Endothelial cell (in vitro differentiated cells): ENCODE results near the gene HSF2. TPM values are rescaled to one million over a fixed set of nuclear protein-coding genes. Genes with fewer than 3 reads are reported as not detected.

Experiments used
- DNase-seq: peaks from one replicate; pipeline ENCODE4 v3.0.0; 2021; ENCODE audit warnings: low spot score
- H3K27ac Mint-ChIP-seq: one replicate; pipeline ENCODE4 v1.8.0; 2021; ENCODE audit warnings: mixed read lengths, inconsistent platforms; ENCODE audit not compliant: unreplicated experiment
- H3K27me3 Mint-ChIP-seq: one replicate; pipeline ENCODE4 v1.8.0; 2021; ENCODE audit warnings: mild to moderate bottlenecking, moderate library complexity, mixed read lengths, inconsistent platforms; ENCODE audit not compliant: unreplicated experiment
- H3K36me3 Mint-ChIP-seq: one replicate; pipeline ENCODE4 v1.8.0; 2021; ENCODE audit warnings: mild to moderate bottlenecking, low read depth, mixed read lengths, inconsistent platforms; ENCODE audit not compliant: unreplicated experiment
- H3K4me1 Mint-ChIP-seq: one replicate; pipeline ENCODE4 v1.8.0; 2021; ENCODE audit warnings: mild to moderate bottlenecking, mixed read lengths, inconsistent platforms; ENCODE audit not compliant: unreplicated experiment
- H3K4me3 Mint-ChIP-seq: one replicate; pipeline ENCODE4 v1.8.0; 2021; ENCODE audit warnings: mild to moderate bottlenecking, mixed read lengths, inconsistent platforms; ENCODE audit not compliant: unreplicated experiment
- H3K9me3 Mint-ChIP-seq: one replicate; pipeline ENCODE4 v1.8.0; 2021; ENCODE audit warnings: mixed read lengths, inconsistent platforms; ENCODE audit not compliant: unreplicated experiment
- CTCF ChIP-seq: fragments of 200-600 bp; sonication (generic); IDR thresholded peaks from one replicate; pipeline ENCODE4 v1.5.0; 2021; ENCODE audit warnings: antibody characterized with exemption; ENCODE audit not compliant: unreplicated experiment
- total RNA-seq: library from RNA; stranded (reverse); fragmentation: NEBNext Ultra II Directional; extraction: Animal tissue kit (Norgen Biotek cat#: 25700); gene quantifications from one replicate; pipeline ENCODE4 v1.2.1, GENCODE V29; 2021; ENCODE audit not compliant: unreplicated experiment

The HSF2 gene
- total RNA-seq, 1 donor from 2014 or later: 13.9 TPM

- Mint-ChIP-seq H3K36me3 (no peaks in the 10 kb centered on the region), H3K9me3 (no peaks in the 10 kb centered on the region), H3K4me1 (no peaks in the 10 kb centered on the region), H3K27ac (no peak overlapping the region), H3K4me3 (no peak overlapping the region), H3K27me3 (peaks cover 3% of the 10 kb centered on the region)
- TF ChIP-seq CTCF: no peak
- DNase-seq: no peak
These were observed 35.5 kb upstream of the HSF2 start for GRCh38 chr6:122363769-122364483.

- no peaks in the 10 kb centered on the region for H3K36me3 Mint-ChIP-seq
- no peak overlapping the region for H3K27ac Mint-ChIP-seq
- TF ChIP-seq CTCF: no peak
- no peaks in the 10 kb centered on the region for H3K4me1 Mint-ChIP-seq
- peaks cover 3% of the 10 kb centered on the region for H3K27me3 Mint-ChIP-seq
- DNase-seq: no peak
- H3K4me3 Mint-ChIP-seq: no peak overlapping the region
- H3K9me3 Mint-ChIP-seq: no peaks in the 10 kb centered on the region
These were observed 33.6 kb upstream of the HSF2 start for GRCh38 chr6:122365775-122366403.

DNA sequence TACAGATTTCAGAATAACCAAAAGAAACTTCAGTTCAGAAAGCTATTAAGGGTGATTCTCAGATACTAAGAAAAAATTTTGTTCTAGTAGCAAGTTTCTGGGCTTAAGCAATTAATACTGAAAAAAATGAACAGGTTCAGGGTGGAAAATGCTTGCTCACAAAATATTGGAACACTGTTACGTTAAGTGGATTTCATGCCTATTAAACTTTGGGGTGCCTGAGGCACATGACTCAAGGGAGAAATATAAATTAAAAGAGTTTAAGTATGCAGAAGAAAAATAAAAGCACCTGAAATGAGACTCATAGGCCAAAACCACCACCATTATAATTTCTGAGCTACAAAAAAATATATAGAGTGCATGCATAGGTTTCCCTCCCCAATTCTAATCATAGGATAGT lies 32.3 kb upstream of the HSF2 start:
- Mint-ChIP-seq H3K27ac (no peak overlapping the region), H3K4me1 (no peaks in the 10 kb centered on the region), H3K9me3 (no peaks in the 10 kb centered on the region), H3K27me3 (peaks cover 3% of the 10 kb centered on the region), H3K4me3 (no peak overlapping the region), H3K36me3 (no peaks in the 10 kb centered on the region)
- no peak for TF ChIP-seq CTCF
- no peak for DNase-seq

- no peaks in the 10 kb centered on the region for H3K9me3 Mint-ChIP-seq
- peaks cover under 1% of the 10 kb centered on the region for H3K4me1 Mint-ChIP-seq
- no peak overlapping the region for H3K4me3 Mint-ChIP-seq
- no peak overlapping the region for H3K27ac Mint-ChIP-seq
- H3K36me3 Mint-ChIP-seq: no peaks in the 10 kb centered on the region
- TF ChIP-seq CTCF: no peak
- peaks cover 4% of the 10 kb centered on the region for H3K27me3 Mint-ChIP-seq
- no peak for DNase-seq
These were observed 29.9 kb upstream of the HSF2 start for GRCh38 chr6:122369536-122369935.

DNA sequence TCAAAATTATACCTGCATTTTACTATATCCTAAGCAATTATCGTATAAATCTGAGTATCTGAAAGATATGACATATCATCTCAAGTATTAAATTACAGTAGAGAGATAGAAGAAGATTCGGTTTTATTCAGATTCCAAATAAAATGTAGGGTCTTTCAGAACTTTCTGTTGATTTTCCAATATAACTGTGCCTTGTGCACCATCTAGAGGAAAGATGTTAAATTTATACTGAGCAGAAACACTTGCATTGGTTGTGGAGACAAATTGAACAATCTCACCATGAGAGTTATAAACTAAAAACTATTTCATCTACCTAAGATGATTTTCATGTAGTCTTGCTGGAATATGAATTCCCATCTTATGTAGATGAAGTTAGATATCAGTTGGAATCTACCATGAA lies 26.8 kb upstream of the HSF2 start:
- Mint-ChIP-seq H3K27me3 (peaks cover 2% of the 10 kb centered on the region), H3K4me1 (peaks cover 7% of the 10 kb centered on the region), H3K27ac (no peak overlapping the region), H3K4me3 (no peak overlapping the region), H3K9me3 (no peaks in the 10 kb centered on the region), H3K36me3 (no peaks in the 10 kb centered on the region)
- DNase-seq: no peak
- TF ChIP-seq CTCF: peak; percentile 6
